Astrocyte (in vitro differentiated cells and primary cell): ENCODE measurements around the gene THUMPD2. TPM values are rescaled to one million over a fixed set of nuclear protein-coding genes. Genes with fewer than 3 reads are reported as not detected.

Experiments
- DNase-seq: peaks from one replicate; pipeline ENCODE4 v3.0.0-alpha.2; 2010; ENCODE audit warnings: low read depth
- FAIRE-seq: peaks from 2 replicates; lab custom pipeline; 2011; peaks lifted over from hg19 to GRCh38; lab: Jason Lieb, UNC
- H2AFZ ChIP-seq: 2 replicates; pipeline ENCODE4 v1.6.0; 2012; ENCODE audit warnings: low read depth, low read length, inconsistent platforms
- H3K27ac ChIP-seq: 2 replicates; pipeline ENCODE4 v1.5.1; 2011; ENCODE audit warnings: low read depth, low read length, inconsistent platforms
- H3K27me3 ChIP-seq: 2 replicates; pipeline ENCODE4 v1.6.0; 2011; ENCODE audit warnings: low read length, inconsistent platforms; ENCODE audit not compliant: insufficient read depth
- H3K36me3 ChIP-seq: 2 replicates; pipeline ENCODE4 v1.5.1; 2011; ENCODE audit warnings: low read length, inconsistent platforms; ENCODE audit not compliant: insufficient read depth
- H3K4me1 ChIP-seq: 2 replicates; pipeline ENCODE4 v1.5.1; 2011; ENCODE audit warnings: low read length, inconsistent platforms; ENCODE audit not compliant: insufficient read depth
- H3K4me2 ChIP-seq: 2 replicates; pipeline ENCODE4 v1.6.0; 2012; ENCODE audit warnings: low read length, inconsistent platforms
- H3K4me3 ChIP-seq: 2 replicates; pipeline ENCODE4 v1.5.1; 2011; ENCODE audit warnings: low read depth, mild to moderate bottlenecking, low read length, inconsistent platforms; ENCODE audit not compliant: insufficient read depth
- H3K79me2 ChIP-seq: 2 replicates; pipeline ENCODE4 v1.6.0; 2012; ENCODE audit warnings: mild to moderate bottlenecking, low read length, inconsistent platforms; ENCODE audit not compliant: insufficient read depth
- H3K9ac ChIP-seq: 2 replicates; pipeline ENCODE4 v1.6.0; 2012; ENCODE audit warnings: mild to moderate bottlenecking, low read length, inconsistent platforms
- H3K9me3 ChIP-seq: 2 replicates; pipeline ENCODE4 v1.5.1; 2012; ENCODE audit warnings: low read depth, mild to moderate bottlenecking, low read length, inconsistent platforms; ENCODE audit not compliant: insufficient read depth
- H4K20me1 ChIP-seq: 2 replicates; pipeline ENCODE4 v1.6.0; 2012; ENCODE audit warnings: low read length, inconsistent platforms; ENCODE audit not compliant: insufficient read depth
- H3K27ac Mint-ChIP-seq: one replicate; pipeline ENCODE4 v1.8.0; 2021; ENCODE audit warnings: mild to moderate bottlenecking, mixed read lengths; ENCODE audit not compliant: unreplicated experiment
- H3K27me3 Mint-ChIP-seq: one replicate; pipeline ENCODE4 v1.8.0; 2021; ENCODE audit warnings: low read depth, mixed read lengths; ENCODE audit not compliant: unreplicated experiment
- H3K36me3 Mint-ChIP-seq: one replicate; pipeline ENCODE4 v1.8.0; 2021; ENCODE audit warnings: low read depth, mixed read lengths; ENCODE audit not compliant: unreplicated experiment
- H3K4me1 Mint-ChIP-seq: one replicate; pipeline ENCODE4 v1.8.0; 2021; ENCODE audit warnings: low read depth, mixed read lengths; ENCODE audit not compliant: unreplicated experiment
- H3K4me3 Mint-ChIP-seq: one replicate; pipeline ENCODE4 v1.8.0; 2021; ENCODE audit warnings: mild to moderate bottlenecking, moderate library complexity, mixed read lengths; ENCODE audit not compliant: unreplicated experiment
- H3K9me3 Mint-ChIP-seq: one replicate; pipeline ENCODE4 v1.8.0; 2021; ENCODE audit warnings: mild to moderate bottlenecking, mixed read lengths; ENCODE audit not compliant: unreplicated experiment
- CTCF ChIP-seq: IDR thresholded peaks from 2 replicates; pipeline ENCODE4 v1.5.1; 2011; ENCODE audit warnings: low read depth, mild to moderate bottlenecking, inconsistent platforms, low read length, moderate library complexity; ENCODE audit not compliant: insufficient read depth
- EZH2 ChIP-seq: IDR thresholded peaks from 2 replicates; pipeline ENCODE4 v1.6.1; 2012; ENCODE audit warnings: mild to moderate bottlenecking, low read length, inconsistent platforms; ENCODE audit not compliant: insufficient read depth
- total RNA-seq: library from RNA; stranded (reverse); gene quantifications from 2 replicates; pipeline ENCODE4 v1.2.1, GENCODE V29; 2021

The THUMPD2 gene
- total RNA-seq, 1 donor from 2014 or later = 11.5 TPM

- FAIRE-seq (no peak), DNase-seq (no peak)
- Histone ChIP-seq H3K4me2 (no peak overlapping the region), H2AFZ (no peak overlapping the region), H3K36me3 (no peaks in the 10 kb centered on the region), H4K20me1 (no peaks in the 10 kb centered on the region), H3K79me2 (no peaks in the 10 kb centered on the region), H3K4me1 (no peaks in the 10 kb centered on the region), H3K9me3 (no peaks in the 10 kb centered on the region), H3K27me3 (no peaks in the 10 kb centered on the region), H3K9ac (no peak overlapping the region), H3K4me3 (no peak overlapping the region), H3K27ac (no peak overlapping the region)
- no peak overlapping the region for H3K4me3 Mint-ChIP-seq
- H3K36me3 Mint-ChIP-seq = peaks cover 31% of the 10 kb centered on the region
- TF ChIP-seq EZH2 (no peak), CTCF (no peak)
- H3K4me1 Mint-ChIP-seq = peaks cover 20% of the 10 kb centered on the region
- no peaks in the 10 kb centered on the region for H3K27me3 Mint-ChIP-seq
- no peak overlapping the region for H3K27ac Mint-ChIP-seq
- peaks cover 2% of the 10 kb centered on the region for H3K9me3 Mint-ChIP-seq
Observed at GRCh38 chr2:39710807-39711206, 68.3 kb downstream of the THUMPD2 start.

GRCh38 chr2:39708003-39708402, 71.1 kb downstream of the THUMPD2 start:
- TF ChIP-seq EZH2 (no peak), CTCF (no peak)
- Histone ChIP-seq H3K9ac (no peak overlapping the region), H3K36me3 (no peaks in the 10 kb centered on the region), H3K4me2 (no peak overlapping the region), H2AFZ (no peak overlapping the region), H3K4me3 (no peak overlapping the region), H3K4me1 (no peaks in the 10 kb centered on the region), H3K27ac (no peak overlapping the region), H3K9me3 (no peaks in the 10 kb centered on the region), H3K27me3 (no peaks in the 10 kb centered on the region), H4K20me1 (no peaks in the 10 kb centered on the region), H3K79me2 (no peaks in the 10 kb centered on the region)
- H3K27me3 Mint-ChIP-seq = no peaks in the 10 kb centered on the region
- H3K4me1 Mint-ChIP-seq = peaks cover 2% of the 10 kb centered on the region
- peaks cover 2% of the 10 kb centered on the region for H3K9me3 Mint-ChIP-seq
- no peak for FAIRE-seq
- peaks cover 37% of the 10 kb centered on the region for H3K36me3 Mint-ChIP-seq
- peak overlapping the region; percentile 3 for H3K27ac Mint-ChIP-seq
- no peak overlapping the region for H3K4me3 Mint-ChIP-seq
- no peak for DNase-seq

- Histone ChIP-seq H3K4me1 (no peaks in the 10 kb centered on the region), H3K27ac (no peak overlapping the region), H2AFZ (no peak overlapping the region), H3K9ac (no peak overlapping the region), H3K4me2 (no peak overlapping the region), H3K9me3 (peaks cover 3% of the 10 kb centered on the region), H3K4me3 (no peak overlapping the region), H4K20me1 (no peaks in the 10 kb centered on the region), H3K36me3 (no peaks in the 10 kb centered on the region), H3K79me2 (no peaks in the 10 kb centered on the region), H3K27me3 (no peaks in the 10 kb centered on the region)
- DNase-seq = no peak
- TF ChIP-seq EZH2 (no peak), CTCF (no peak)
- Mint-ChIP-seq H3K27ac (no peak overlapping the region), H3K36me3 (peaks cover 34% of the 10 kb centered on the region), H3K4me3 (no peak overlapping the region), H3K27me3 (no peaks in the 10 kb centered on the region), H3K9me3 (peaks cover 6% of the 10 kb centered on the region), H3K4me1 (no peaks in the 10 kb centered on the region)
- no peak for FAIRE-seq
Observed at GRCh38 chr2:39706945-39707344, 72.1 kb downstream of the THUMPD2 start.
